Suppressor macrophage (primary cell): ENCODE results near the gene ARMC9.
"Not testable (repeated sequence)": the region's sequence is repeated elsewhere in the genome, so short reads cannot be mapped to it uniquely, and the experiment has no call there.

Experiments used
- DNase-seq, 4 experiments: peaks; one replicate each; pipeline ENCODE4 v3.0.0-alpha.2; 2020 to 2022

Gene ARMC9

DNA sequence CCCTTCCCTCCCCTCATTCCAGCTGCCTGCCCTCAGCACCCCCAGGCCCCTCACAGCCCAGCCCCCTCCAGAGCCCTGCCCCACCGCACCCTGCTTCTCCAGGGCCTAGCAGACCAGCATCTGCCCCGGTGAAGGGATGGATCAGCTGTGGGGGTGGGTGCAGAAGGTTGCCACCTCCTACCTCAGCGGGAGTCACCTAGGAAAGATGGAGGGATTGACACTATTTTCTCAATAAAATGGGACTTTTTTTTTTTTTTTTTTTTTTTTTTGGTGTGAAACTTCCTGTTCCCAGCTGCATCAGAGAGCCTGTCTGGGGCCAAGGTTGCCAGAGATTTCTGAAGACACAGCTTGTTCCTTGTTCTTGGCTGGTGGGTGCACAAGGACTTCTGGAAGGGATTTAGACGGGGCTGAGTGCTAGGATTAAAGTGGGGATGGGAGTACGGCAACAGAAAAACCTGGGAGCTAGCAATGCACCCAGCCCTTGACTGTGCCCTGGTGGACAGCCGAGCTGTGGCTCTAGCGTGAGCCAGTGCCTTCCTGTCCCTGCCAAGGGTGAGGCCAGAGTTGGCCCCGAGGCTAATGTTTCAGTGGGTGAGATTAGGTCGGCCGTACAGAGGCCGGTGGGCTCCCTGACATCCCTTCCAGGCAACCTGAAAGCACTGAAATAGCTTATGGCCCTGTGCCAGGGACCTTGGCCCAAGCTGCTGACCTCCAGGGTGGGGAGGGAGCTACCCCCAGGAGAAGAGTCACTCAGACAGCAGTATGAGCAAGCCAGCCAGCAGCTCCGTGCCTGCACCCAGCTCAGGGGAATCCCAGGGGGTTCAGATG lies 201.6 kb downstream of the ARMC9 start:
- DNase-seq, result peak; percentile 23 to 82 (median 64)

DNA sequence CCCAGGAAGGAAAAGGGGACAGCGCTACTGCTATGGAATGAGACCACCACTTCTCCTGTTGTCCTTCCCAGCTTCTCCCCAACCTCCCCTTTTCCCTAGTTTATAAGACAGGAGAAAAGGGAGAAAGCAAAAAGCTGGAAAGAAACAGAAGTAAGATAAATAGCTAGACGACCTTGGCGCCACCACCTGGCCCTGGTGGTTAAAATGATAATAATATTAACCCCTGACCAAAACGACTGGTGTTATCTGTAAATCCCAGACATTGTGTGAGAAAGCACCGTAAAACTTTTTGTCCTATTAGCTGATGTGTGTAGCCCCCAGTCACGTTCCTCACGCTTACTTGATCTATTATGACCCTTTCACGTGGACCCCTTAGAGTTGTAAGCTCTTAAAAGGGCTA lies 202.2 kb downstream of the ARMC9 start:
- DNase-seq, result not testable (repeated sequence)

DNA sequence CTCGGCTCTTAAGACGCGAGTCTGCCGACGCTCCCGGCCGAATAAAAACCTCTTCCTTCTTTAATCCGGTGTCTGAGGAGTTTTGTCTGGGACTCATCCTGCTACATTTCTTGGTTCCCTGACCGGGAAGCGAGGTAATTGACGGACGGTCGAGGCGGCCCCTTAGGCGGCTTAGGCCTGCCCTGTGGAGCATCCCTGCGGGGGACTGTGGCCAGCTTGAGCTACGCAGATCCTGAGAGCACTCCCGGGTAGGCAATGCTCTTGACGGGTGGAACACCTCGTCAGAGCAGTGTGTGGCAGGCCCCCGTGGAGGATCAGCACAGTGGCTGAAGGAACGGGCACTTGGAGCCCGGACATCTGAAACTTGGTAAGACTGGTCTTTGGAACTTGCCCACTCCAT lies 202.7 kb downstream of the ARMC9 start:
- not testable (repeated sequence) for DNase-seq

DNA sequence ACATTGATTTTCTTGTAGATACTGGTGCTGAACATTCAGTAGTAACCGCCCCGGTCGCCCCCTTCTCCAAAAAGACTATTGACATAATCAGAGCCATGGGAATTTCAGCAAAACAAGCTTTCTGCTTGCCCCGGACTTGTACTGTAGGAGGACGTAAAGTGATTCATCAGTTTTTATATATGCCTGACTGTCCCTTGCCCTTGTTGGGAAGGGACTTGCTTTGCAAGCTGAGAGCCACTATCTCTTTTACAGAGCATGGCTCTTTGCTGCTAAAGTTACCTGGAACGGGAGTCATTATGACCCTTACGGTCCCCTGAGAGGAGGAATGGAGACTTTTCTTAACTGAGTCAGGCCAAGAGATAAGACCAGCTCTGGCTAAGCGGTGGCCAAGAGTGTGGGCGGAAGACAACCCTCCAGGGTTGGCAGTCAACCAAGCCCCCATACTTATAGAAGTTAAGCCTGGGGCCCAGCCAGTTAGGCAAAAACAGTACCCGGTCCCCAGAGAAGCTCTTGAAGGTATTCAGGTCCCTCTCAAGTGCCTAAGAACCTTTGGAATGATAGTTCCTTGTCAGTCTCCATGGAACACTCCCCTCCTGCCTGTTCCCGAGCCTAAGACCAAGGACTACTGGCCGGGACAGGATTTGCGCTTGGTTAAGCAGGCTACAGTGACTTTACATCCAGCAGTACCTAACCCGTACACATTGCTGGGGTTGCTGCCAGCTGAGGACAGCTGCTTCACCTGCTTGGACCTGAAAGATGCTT lies 205.2 kb downstream of the ARMC9 start:
- not testable (repeated sequence) for DNase-seq

DNA sequence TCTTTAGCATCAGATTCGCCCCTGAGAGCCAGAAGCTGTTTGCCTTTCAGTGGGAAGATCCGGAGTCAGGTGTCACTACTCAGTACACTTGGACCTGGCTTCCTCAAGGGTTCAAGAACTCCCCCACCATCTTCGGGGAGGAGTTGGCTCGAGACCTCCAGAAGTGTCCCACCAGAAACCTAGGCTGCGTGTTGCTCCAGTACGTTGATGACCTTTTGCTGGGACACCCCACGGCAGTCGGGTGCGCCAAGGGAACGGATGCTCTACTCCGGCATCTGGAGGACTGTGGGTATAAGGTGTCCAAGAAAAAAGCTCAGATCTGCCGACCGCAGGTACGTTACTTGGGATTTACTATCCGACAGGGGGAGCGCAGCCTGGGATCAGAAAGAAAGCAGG lies 205.8 kb downstream of the ARMC9 start:
- not testable (repeated sequence) for DNase-seq

DNA sequence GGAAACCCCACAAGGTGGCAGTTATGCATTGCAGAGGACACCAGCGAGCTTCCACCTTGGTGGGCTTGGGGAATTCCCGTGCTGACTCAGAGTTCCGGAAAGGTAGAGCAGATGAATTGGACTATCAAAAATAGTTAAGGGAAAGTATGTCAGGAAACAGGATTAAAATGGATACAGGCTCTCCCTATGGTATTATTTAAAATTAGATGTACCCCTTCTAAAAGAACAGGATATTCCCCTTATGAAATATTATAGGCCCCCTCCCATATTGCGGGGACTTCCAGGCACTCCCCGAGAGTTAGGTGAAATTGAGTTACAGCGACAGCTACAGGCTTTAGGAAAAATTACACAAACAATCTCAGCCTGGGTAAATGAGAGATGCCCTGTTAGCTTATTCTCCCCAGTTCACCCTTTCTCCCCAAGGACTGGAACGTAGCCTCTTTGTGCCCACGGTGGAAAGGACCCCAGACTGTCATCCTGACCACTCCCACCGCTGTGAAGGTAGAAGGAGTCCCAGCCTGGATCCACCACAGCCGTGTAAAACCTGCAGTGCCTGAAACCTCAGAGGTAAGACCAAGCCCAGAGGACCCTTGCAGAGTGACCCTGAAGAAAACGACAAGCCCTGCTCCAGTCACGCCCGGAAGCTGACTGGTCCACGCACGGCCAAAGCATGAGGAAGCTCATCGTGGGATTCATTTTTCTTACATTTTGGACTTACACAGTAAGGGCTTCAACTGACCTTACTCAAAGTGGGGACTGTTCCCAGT lies 207.4 kb downstream of the ARMC9 start:
- DNase-seq, result peak in 1 of 4 experiments; percentile 28

DNA sequence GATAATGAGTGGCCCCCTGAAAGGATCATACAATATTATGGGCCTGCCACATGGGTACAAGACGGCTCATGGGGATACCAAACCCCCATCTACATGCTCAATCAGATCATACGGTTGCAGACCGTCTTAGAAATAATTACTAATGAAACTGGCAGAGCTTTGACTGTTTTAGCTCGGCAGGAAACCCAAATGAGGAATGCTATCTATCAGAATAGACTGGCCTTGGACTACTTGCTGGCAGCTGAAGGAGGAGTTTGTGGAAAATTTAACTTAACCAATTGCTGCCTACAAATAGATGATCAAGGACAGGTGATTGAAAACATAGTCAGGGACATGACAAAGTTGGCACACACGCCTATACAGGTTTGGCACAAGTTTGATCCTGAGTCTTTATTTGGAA lies 209.3 kb downstream of the ARMC9 start:
- not testable (repeated sequence) for DNase-seq

DNA sequence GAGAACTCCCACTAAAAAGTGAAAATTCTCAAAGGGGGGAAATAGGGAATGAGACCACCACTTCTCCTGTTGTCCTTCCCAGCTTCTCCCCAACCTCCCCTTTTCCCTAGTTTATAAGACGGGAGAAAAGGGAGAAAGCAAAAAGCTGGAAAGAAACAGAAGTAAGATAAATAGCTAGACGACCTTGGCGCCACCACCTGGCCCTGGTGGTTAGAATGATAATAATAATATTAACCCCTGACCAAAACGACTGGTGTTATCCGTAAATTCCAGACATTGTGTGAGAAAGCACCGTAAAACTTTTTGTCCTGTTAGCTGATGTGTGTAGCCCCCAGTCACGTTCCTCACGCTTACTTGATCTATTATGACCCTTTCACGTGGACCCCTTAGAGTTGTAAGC lies 209.9 kb downstream of the ARMC9 start:
- DNase-seq, result not testable (repeated sequence)

DNA sequence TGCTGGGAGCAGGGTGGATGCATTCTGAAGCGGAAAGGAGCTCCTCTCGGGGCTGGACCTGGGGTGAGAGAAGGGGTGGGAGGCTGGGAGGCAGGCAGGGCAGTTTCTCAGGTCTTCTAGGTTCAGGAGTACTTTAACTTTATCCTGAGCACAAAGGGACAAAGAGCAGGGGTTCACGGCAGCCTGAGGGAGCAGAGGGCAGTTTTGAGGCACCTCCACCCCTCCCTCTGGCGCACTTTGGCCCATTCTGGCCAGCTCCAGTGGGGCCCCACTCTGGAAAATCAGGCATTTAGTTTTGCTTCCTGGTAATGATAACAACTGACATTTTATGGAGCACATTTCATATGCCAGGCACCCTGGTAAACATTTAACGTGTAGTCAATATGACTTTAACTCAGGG lies 211.3 kb downstream of the ARMC9 start:
- no peak for DNase-seq

DNA sequence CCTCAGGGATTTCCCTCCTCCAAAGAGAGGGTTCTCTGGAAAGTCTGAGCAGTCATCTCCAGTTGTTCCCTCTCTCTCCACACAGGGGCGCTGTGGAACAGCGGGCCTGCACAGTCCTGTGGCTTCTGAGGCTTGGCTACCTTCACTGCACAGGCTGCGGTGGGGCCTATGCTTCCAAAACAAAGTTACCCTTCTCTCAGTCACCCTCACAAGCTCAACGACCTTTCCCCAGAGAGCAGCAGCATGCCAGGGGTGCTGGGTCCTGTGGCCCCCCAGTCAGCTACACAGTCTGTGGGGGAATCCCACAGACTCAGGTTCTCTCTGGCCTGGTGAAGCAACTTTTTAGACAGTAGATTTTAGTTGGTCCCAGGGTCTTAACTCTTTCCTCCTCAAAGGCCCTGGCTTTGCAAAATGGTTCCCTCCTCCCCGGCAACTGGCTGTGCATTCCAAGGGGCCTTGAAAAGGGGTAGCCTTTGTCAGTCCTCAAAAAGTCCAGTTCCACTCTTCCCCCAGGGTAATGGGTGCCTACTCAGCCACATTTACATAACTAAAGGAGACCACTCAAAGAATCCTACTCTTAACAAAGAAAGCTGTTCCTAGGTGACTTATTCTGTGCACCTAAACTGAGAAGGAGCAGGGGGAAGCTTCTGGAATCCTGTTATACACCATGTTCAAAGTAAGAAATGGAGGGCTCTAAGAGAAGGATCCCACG lies 212.0 kb downstream of the ARMC9 start:
- peak in 2 of 4 experiments; percentile 15 to 17 for DNase-seq

DNA sequence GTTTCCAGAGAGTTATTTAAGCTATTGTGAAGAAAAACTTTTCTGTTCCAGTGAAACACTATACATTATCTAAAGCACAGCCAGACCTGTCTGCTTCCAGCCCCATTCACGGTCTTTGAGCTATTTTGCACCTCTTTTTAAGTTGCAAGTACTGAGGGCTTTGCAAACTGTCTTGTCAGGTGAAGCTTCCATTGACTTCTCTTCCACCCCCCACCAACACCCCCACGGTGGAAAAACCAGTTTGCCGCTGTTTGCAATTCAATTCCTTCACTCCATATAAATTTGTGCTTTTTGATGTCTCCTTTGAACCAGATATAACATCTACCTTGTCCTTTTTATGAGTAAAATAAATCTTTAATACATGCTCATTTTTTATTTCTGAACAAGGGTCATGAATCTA lies 212.8 kb downstream of the ARMC9 start:
- DNase-seq, result no peak

DNA sequence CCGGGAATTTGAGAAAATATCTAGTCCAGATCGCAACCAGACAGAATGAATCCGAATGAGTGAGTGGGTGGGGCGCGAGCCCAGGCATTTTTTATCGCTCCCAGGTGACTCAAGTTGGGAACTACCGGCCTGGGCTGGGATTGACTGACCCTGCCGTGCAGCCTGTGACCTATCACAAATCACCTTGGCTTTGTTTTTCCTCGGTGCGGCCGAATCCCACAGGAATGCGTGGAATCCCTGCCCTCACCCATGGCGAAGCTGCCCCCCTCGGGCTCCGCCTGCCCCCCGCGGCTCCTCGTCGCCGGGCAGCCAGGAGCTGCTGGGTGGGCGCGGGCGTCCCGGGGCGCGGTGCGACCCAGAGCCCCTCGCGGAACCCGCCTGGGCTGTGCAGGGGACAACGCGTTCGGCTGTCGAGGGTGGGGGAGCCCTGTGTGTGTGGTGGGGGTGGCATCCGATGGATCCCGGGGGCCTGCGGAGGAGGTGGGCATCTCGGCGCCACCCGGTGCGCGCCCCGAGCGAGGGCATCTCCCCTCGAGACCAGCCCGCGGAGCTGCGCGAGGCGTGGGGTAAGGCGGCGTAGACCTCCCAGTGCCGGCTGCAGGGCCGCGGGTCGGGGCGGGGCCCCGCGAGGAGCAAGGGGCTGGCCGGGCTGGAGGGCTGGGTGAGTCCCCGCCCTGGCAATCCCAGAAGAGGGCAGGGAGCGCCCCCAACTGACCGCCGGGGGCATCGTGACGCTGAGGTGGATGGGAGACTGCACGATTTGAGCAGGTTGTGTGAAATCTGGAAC lies 213.6 kb downstream of the ARMC9 start:
- peak; percentile 85 to 93 (median 91) for DNase-seq

DNA sequence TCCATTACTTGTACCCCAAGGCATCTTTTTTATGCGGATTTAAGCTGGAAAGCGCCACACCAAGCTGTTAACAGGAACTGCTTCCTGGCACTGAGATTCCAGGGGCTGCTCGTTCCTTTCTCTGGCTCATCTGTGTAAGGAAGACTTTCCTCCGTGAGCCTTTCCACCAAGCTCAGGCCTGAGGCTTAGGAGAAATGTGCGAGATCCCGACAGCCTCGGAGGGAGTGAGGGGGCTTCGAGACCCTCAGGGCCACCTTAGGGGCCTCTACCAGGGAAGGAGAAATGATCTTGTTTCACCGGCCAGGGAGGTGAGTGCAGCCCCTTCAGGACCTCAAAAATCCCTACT lies 214.2 kb downstream of the ARMC9 start:
- DNase-seq, result no peak

DNA sequence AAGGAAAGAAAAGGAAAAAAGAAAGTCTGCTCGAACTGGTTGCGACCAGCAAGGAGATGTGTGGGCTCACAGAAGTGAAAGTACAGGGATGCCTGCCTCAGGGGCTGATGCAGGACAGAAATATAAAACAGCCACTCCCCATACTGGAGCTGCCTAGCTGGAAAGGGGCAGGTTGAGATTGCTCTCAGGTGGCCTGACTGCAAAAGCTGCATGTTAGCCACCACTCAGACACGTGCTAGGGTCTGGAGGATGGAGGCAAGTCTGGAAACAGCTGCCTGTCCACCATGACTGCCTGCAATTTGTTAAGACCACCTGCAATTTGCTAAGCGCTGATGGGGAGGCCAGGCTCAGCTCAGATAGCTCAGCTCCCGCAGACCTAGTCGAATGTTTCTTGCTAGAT lies 215.0 kb downstream of the ARMC9 start:
- no peak for DNase-seq

DNA sequence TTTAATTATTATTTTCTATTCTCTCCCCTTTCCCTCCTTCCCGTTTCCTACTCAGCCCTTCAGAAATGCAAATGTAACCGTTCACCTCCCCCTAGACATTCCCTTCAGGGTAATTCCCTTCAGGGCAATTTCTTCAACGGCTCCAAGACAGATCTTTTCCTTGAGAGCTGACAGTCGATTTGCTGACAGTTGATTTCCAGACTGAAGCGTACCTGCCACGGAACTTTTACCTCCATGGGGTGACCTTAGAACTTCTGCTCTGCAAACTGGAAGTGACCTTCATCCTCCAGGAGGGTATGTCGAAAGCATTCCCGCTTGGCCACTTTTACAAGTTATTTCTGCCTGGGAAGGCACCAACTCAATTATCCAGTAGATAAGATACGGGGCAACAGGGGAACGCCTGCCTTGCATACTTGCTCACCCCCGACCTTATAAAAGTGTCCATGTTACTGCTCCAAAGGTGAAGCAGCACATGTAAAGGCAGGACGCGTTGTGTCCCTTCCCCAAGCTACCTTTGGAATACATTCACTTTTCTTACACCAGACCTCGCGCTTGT lies 215.6 kb downstream of the ARMC9 start:
- DNase-seq, result no peak

DNA sequence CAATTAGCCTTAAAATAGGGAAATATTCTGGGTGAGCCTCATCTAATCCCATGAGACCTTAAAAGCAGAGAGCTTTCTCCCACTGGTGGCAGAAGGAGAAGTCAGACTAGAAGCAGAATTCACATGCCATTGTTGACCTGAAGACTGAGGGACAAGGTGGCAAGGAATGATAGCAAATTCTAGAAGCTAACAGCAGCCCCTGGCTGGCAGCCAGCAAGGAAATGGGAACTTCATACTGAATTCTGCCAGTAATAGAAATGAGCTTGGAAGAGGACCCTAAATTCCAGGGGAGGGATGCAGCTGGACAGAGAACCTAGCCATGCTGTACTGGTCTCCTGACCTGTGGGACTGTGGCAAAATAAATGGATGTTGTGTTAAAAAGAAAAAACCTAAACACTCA lies 216.6 kb downstream of the ARMC9 start:
- DNase-seq, result peak in 2 of 4 experiments; percentile 25 to 38

DNA sequence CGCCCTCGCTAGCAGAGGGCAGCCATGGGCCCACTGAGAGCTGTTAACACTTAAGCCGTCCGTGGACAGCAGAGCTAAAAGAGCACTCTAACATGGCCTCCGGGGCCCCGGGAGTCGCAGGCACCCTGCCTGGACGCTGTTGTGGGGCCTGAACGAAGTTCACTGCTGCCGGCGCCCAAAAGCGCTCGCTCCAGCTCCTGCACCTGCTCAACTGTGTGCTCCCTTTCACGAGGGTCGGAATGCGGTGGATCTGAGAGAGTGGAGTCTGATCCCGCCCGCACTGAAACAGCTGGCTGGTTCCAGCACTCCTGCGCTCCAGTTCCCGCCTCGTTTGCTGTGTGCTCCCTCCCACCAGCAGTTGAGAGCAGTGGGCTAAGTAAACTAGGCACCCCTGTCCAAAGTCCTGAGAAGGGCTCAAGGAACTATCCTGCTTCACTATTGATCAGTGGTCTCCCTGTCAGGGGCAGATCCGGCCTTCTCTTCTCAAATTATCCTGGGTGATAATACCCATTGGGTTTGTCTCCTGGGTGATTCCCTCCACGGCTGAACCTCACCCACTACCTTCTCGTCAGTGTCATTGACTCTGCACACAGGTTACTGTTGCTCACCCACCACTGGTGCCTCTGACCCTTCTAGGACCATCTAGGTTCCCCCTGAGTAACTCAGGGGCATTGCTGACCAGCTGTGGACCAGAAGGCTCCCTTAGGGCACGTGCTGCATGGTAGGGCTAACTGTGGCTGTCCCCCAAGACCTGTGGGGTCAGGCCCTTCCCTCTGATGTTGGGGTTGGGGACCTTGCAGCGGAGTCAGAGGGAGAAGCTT lies 220.6 kb downstream of the ARMC9 start:
- DNase-seq, result no peak

DNA sequence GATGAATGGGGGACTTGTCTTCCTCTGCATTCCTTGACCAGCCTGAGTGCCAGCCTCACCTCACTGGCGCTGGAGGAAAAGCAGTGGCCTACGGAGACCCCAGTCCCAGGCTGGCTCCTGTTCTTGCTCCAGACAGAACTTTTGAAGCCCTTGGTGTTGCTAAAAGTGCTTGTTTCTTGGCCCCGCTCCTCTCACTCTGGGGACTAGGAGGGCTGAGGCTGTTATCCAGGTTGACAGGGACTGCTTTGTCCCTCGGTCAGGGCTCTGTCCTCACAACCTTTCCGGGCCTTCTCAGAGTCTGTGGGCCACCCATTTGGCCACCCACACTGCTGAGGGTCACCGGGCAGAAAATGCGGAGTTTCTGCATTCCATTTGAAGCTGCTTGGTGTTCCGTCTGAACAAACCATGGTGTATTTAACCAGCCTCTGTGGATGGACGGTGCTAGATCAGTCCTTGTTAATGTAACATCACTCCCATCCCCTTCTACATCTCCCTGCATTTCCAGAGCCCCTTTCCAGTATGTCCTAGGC lies 222.7 kb downstream of the ARMC9 start:
- no peak for DNase-seq

DNA sequence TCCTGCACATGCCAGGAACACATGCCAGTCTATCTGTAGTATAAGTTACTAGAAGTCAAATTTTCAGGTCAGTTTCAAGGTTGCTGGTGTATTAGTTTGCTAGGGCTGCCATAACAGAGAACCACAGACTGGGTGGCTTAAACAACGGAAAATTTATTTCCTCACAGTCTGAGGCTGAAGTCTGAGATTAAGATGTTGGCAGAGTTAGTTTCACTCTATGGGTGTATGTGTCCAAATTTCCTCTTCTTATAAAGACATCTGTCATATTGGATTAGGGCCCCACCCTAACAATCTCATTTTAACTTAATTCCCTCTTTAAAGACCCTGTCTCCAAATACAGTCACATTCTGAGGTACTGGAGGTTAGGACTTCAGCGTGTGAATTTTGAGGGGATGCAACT lies 223.6 kb downstream of the ARMC9 start:
- peak in 1 of 4 experiments; percentile 7 for DNase-seq

DNA sequence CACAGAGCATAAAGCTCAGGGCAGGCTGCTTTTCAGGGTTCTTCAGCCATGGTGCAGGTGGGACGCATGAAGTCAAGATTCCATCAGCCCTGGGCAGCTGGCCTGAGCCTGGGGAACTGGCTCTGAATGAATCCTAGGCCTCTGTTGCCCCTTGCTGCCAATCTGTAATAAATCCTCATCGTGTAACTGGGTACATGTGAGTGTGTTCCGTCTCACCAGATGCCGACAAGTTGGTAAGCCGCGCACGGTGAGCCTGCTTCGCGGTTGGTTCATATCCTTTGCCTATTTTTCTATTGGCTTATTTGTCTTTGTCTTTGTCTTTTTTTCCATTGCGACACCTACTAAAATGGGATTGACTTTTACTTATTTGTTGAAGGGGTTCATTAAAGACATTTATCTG lies 224.7 kb downstream of the ARMC9 start:
- DNase-seq, result no peak
